GM19193 (cell line): ENCODE data around the gene SLC6A3.

Source experiments
- POLR2A ChIP-seq: IDR thresholded peaks from 4 replicates; pipeline ENCODE4 v1.6.1; 2011; ENCODE audit not compliant: insufficient read depth, insufficient read length; ENCODE audit errors: extremely low read depth

The SLC6A3 gene

DNA sequence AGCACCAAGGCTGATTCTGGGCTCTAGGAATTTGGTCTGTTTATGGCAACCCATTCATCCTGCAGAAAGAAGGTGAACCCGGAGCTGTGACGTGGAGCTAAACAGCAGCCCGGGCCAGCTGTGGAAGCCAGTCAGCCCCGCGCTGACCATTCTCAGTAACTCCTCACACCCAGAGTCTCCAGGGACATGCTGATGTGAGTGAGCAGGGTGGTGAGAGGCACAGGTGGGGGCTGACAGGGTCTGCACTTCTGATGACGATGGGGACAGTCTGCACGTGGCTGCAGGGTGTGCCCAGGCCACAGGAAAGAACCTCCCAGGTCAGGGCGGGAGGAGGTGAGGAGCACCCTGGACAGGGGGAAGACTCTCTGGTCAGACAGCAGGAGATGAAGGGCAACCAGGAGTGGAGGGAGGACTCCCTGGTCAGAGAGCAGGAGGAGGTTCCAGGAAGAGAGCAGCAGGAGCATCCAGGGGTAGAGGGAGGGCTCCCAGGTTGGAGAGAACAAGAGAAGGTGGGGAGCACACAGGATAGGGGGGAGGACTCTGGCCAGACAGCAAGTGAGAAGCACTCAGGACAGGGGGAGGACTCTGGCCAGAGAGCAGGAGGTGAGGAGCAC, 26.1 kb upstream of the SLC6A3 start:
- peak; percentile 17 for TF ChIP-seq POLR2A

DNA sequence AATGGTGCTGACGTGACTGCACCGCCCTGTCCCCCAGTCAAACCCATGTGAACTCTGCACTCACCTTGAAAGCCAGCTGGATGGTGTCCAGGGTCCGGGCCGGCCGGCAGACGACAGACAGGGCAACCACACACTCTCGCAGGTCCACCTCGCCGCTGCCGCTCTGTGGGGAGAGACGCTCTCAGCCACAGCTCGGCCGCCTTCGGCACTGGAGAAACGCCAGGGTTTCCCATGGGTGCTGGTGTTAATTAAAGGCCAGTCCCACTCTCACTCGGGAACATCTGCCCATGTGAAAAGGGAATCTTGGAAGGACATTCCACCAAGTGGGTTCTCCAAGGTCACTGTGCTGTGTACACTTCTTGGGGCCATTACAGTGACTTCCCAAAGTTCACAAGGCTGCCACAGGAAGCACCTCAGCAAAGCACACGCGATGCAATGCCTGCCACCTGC, 25.5 kb upstream of the SLC6A3 start:
- no peak for TF ChIP-seq POLR2A

- TF ChIP-seq POLR2A, result no peak
Measured at GRCh38 chr5:1468629-1469527, 23.6 kb upstream of the SLC6A3 start.

DNA sequence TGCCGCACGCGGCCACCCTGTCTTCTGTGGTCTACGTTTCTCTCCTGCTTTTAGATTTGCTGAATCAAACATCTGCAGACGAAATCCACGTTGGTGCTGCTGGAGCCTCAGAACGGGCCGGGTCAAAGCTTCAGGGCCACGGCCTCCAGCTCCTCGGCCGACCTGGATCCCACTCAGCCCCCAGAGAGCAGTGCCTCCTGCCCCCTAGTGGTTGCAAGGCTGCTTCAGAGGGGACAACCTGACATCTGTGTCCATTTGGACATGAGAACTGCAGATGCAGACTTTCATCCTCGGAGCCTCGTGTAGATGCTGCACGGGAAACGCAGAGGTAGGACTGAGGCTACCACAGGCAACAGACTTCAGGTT, 23.0 kb upstream of the SLC6A3 start:
- TF ChIP-seq POLR2A, result no peak

- TF ChIP-seq POLR2A, result no peak
Measured at GRCh38 chr5:1467341-1468246, 22.4 kb upstream of the SLC6A3 start.

DNA sequence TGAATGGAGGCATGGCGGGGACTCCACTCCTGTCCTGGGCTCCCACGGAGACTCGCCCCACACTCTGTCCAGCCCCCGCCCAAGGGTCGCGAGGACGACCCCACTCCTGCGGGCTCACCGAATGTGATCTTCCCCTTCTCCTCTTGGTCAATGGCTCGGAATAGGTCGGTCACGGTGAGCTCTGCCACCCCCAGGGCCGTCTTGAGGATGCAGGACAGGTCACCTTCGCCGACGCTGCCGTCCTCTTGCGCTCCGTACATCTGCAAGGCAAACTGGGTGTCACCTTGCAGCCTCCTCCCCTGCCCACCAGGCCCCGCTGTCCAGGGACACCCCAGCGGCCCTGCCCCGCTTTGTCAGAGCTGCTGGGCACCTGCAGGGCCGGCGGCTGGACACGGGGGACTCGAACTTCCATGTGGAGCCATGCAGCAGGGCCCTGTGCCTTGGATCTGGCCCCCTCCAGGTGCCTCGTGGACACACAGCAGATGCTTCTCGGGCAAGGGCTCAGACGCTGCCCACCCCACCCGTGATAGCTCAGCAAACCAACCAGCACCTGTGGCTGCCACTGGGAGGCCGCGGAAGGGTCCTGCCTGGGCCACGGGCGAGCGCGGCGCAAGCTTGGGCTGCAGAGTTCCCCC, 21.5 kb upstream of the SLC6A3 start:
- TF ChIP-seq POLR2A, result no peak

DNA sequence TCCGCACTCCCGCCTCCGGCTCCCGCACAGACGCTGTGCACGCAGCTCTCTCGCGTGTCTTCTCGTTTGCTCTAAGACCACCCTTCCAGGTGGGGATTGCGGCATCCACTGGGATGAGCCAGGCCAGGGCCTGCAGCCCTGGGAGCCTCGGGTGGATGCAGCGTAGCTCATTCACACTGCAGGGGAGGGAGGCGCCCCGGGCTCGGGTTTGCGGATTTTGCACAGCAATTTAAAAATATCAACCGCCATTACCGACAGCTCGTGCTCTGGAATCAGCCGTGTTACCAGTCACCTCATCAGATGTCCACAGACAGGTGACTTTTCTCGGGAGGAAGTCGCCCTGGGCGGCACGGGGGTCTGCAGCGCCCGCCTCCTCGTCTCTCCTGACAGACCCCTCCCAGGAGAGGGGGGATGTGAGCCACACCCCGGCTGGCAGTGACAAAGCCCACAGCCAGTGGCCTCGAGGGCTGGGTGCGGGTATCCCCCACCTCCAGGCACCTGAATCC, 20.8 kb upstream of the SLC6A3 start:
- no peak for TF ChIP-seq POLR2A

DNA sequence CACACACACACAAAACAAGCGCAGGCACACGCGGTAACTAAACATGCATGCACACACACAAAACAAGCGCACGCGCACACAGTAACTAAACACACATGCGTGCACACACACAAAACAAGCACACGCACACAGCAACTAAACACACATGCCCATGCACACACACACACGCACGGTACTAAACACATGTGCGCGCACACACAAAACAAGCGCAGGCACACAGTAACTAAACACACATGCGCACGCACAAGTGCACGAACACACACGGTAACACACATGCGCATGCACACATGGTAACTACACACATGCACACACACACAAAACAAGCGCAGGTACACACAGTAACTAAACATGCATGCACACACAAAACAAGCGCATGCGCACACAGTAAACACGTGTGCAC, 19.9 kb upstream of the SLC6A3 start:
- no peak for TF ChIP-seq POLR2A

DNA sequence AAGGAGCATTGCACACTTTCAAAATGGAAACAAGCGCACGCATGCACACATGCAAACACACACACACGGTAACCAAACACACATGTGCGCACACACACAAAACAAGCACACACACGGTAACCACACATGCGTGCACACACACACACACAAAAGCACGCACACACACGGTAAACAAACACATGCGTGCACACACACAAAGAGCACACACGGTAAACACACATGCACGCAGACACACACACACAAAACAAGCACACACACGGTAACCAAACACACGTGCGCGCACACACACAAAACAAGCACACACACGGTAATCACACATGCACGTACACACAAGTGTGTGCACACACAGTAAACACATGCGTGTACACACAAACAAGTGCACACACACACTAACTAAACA, 19.3 kb upstream of the SLC6A3 start:
- no peak for TF ChIP-seq POLR2A

- TF ChIP-seq POLR2A, result no peak
Measured at GRCh38 chr5:1464096-1464446, 18.8 kb upstream of the SLC6A3 start.

DNA sequence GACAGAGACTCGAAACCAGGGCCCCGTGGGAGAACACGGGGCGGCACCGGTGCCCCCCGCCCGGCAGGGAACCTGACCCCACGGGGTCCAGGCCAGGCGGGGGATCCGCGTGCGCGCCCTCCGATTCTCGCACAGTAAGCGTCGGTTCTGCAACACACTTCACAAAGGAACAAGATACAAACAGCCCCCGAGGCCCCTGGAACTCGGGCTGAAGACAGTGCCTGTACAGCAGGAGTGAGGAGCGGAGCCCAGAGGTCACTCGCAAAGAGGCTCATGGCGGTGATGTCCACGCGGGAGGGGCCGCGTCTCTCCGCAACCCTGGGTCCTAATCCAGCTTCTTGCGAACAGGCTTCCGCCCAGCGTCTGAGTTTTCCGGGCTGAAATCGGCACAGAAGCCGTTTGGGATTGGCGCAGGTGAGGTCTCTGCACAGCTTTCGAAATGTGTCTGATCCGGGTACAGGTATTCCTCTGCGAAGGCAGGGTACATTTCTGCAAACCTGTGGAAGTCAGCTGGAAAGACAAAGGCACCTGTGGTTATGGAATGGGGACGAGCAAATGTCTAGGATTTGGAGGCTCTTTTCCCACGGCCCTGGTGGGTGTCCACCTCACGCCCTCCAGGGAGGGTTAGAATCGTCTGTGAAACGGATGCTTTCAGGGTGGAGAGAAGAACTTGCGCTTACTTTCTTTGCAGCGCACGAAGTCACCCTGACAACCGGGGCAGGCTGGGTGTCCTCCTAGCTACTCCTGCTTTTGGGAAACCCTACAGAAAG, 18.3 kb upstream of the SLC6A3 start:
- no peak for TF ChIP-seq POLR2A

GRCh38 chr5:1462358-1462757, 17.1 kb upstream of the SLC6A3 start:
- peak; percentile 11 for TF ChIP-seq POLR2A

GRCh38 chr5:1461396-1461795, 16.2 kb upstream of the SLC6A3 start:
- no peak for TF ChIP-seq POLR2A
